Mesenchymal stem cell (in vitro differentiated cells and primary cell): ENCODE data around the gene FLAD1.
A peak's percentile ranks its signal among the peaks of the same experiment; 100 is the strongest.

Experiments
- DNase-seq: peaks from one replicate; pipeline ENCODE4 v3.0.0-alpha.2; 2013
- H2AFZ ChIP-seq: one replicate; pipeline ENCODE4 v1.6.1; 2013; ENCODE audit warnings: low read depth, mild to moderate bottlenecking, control low read depth, inconsistent platforms, low read length, moderate library complexity
- H2AK5ac ChIP-seq: 2 replicates; pipeline ENCODE4 v1.6.1; 2013; ENCODE audit warnings: low read length, moderate library complexity, mild to moderate bottlenecking, inconsistent platforms; ENCODE audit not compliant: severe bottlenecking
- H2BK120ac ChIP-seq: one replicate; pipeline ENCODE4 v1.6.1; 2013; ENCODE audit warnings: low read depth, mild to moderate bottlenecking, inconsistent platforms, low read length, moderate library complexity
- H2BK12ac ChIP-seq, 2 experiments: one replicate each; pipeline ENCODE4 v1.6.1; 2013; ENCODE audit warnings: inconsistent platforms in 2 of 2, low read length in 2 of 2, mild to moderate bottlenecking in 2 of 2, moderate library complexity in 2 of 2, control low read depth in 1 of 2
- H2BK15ac ChIP-seq: one replicate; pipeline ENCODE4 v1.6.1; 2013; ENCODE audit warnings: mild to moderate bottlenecking, low read depth, inconsistent platforms; ENCODE audit not compliant: poor library complexity, severe bottlenecking
- H2BK5ac ChIP-seq: 2 replicates; pipeline ENCODE4 v1.6.1; 2013; ENCODE audit warnings: low read depth, mild to moderate bottlenecking, low read length, control low read depth, inconsistent platforms; ENCODE audit not compliant: poor library complexity, severe bottlenecking
- H3K14ac ChIP-seq, 2 experiments: one replicate each; pipeline ENCODE4 v1.6.1; 2013; ENCODE audit warnings: inconsistent platforms in 2 of 2, low read length in 2 of 2, control low read depth in 1 of 2, mild to moderate bottlenecking in 1 of 2, moderate library complexity in 1 of 2
- H3K18ac ChIP-seq, 2 experiments: one replicate each; pipeline ENCODE4 v1.6.1; 2013; ENCODE audit warnings: inconsistent platforms in 2 of 2, low read length in 2 of 2, control low read depth in 1 of 2, low read depth in 1 of 2, mild to moderate bottlenecking in 1 of 2
- H3K23ac ChIP-seq, 2 experiments: one replicate each; pipeline ENCODE4 v1.6.1; 2013; ENCODE audit warnings: inconsistent platforms in 2 of 2, low read length in 2 of 2, mild to moderate bottlenecking in 2 of 2, moderate library complexity in 2 of 2, control low read depth in 1 of 2
- H3K27ac ChIP-seq: 2 replicates; pipeline ENCODE4 v1.5.1; 2013; ENCODE audit warnings: mild to moderate bottlenecking, moderate library complexity, low read length, control low read depth, inconsistent platforms; ENCODE audit not compliant: poor library complexity, severe bottlenecking
- H3K27me3 ChIP-seq, 2 experiments: 2 replicates each; pipeline versions ENCODE4 v1.6.1 to v1.7.0; 2013; ENCODE audit warnings: low read length in 2 of 2, mild to moderate bottlenecking in 2 of 2, moderate library complexity in 2 of 2, control low read depth in 1 of 2, inconsistent platforms in 1 of 2; ENCODE audit not compliant: control insufficient read depth in 1 of 2, insufficient read depth in 1 of 2
- H3K36me3 ChIP-seq, 2 experiments: 2 replicates each; pipeline versions ENCODE4 v1.6.1 to v1.7.0; 2013; ENCODE audit warnings: low read length in 2 of 2, control low read depth in 1 of 2, inconsistent platforms in 1 of 2, low read depth in 1 of 2, mild to moderate bottlenecking in 1 of 2; ENCODE audit not compliant: insufficient read depth in 2 of 2, control insufficient read depth in 1 of 2
- H3K4ac ChIP-seq, 2 experiments: one replicate each; pipeline ENCODE4 v1.6.1; 2013; ENCODE audit warnings: inconsistent platforms in 2 of 2, low read length in 2 of 2, mild to moderate bottlenecking in 2 of 2, moderate library complexity in 2 of 2, control low read depth in 1 of 2, low read depth in 1 of 2
- H3K4me1 ChIP-seq: 2 replicates; pipeline ENCODE4 v1.6.1; 2013; ENCODE audit warnings: low read depth, low read length, control low read depth; ENCODE audit not compliant: control insufficient read depth, insufficient read depth
- H3K4me2 ChIP-seq: 2 replicates; pipeline ENCODE4 v1.6.1; 2013; ENCODE audit warnings: low read length, mild to moderate bottlenecking, inconsistent platforms; ENCODE audit not compliant: poor library complexity, severe bottlenecking
- H3K4me3 ChIP-seq, 2 experiments: 2 replicates each; pipeline versions ENCODE4 v1.5.1 to v1.7.0; 2013; ENCODE audit warnings: low read length in 2 of 2, mild to moderate bottlenecking in 2 of 2, control low read depth in 1 of 2, low read depth in 1 of 2; ENCODE audit not compliant: insufficient read depth in 1 of 2
- H3K79me1 ChIP-seq: replicated peaks from 2 replicates; pipeline ENCODE4 v1.6.1; 2013; ENCODE audit warnings: mild to moderate bottlenecking, control low read depth, low read length, inconsistent platforms; ENCODE audit not compliant: poor library complexity, severe bottlenecking
- H3K9ac ChIP-seq: 2 replicates; pipeline ENCODE4 v1.7.0; 2013; ENCODE audit warnings: mild to moderate bottlenecking, low read length, moderate library complexity
- H3K9me3 ChIP-seq: 2 replicates; pipeline ENCODE4 v1.7.0; 2013; ENCODE audit warnings: mild to moderate bottlenecking, low read length; ENCODE audit not compliant: control insufficient read depth
- H4K8ac ChIP-seq: one replicate; pipeline ENCODE4 v1.6.1; 2013; ENCODE audit warnings: inconsistent platforms, mild to moderate bottlenecking, low read length, moderate library complexity
- H4K91ac ChIP-seq: one replicate; pipeline ENCODE4 v1.6.1; 2013; ENCODE audit warnings: mild to moderate bottlenecking, low read length, inconsistent platforms
- WGBS: methylation state at CpG from one replicate; pipeline ENCODE4 v1.1.7; 2013; ENCODE audit warnings: mixed read lengths; 5-methylcytosine and 5-hydroxymethylcytosine counted together

Gene FLAD1

DNA sequence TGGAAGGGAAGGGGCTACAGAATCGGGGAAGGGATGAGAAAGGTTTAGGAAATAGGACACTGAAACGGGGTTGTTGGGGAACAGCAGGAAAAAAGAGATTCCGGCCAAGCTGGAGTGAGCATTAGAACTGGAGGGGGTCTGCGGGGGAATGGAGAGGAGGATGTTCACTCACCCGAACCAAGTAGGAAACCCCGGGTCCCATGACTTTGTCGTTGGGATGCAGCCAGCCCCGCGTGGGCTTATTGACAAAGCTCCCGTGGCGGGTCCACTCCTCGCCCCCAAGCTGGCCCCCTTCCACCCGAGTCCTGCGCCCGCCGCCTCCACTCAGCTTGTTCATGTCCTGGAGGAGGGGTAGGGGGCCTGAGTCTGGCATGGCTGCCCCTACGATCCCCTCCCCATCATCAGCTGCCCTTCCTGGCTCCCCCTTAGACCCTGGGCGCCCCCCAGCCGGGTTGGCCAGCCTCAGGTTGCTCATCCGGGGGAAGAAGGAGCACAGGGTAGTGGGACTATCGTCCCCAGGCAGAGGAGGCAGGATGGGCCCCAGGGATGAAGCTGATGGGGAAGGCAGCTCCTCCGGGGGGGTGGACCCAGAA is 13.2 kb upstream of the FLAD1 start:
- Histone ChIP-seq H4K91ac (peak overlapping the region; percentile 23), H3K23ac (peak overlapping the region in 1 of 2 experiments; percentile 92), H3K4me1 (peaks cover 37% of the 10 kb centered on the region), H2BK15ac (peak overlapping the region; percentile 65), H4K8ac (peak overlapping the region; percentile 39), H3K9ac (peak overlapping the region; percentile 98), H2BK12ac (peak overlapping the region in 1 of 2 experiments; percentile 86), H3K18ac (peak overlapping the region; percentile 3 to 90), H3K4ac (peak overlapping the region; percentile 29 to 63), H3K79me1 (no peaks in the 10 kb centered on the region), H2AFZ (no peak overlapping the region), H3K27ac (peak overlapping the region; percentile 100), H2BK120ac (peak overlapping the region; percentile 69), H3K36me3 (peaks cover 36% of the 10 kb centered on the region in 2 experiments), H3K4me2 (peak overlapping the region; percentile 89), H3K27me3 (no peaks in the 10 kb centered on the region), H2AK5ac (peak overlapping the region; percentile 9), H3K14ac (peak overlapping the region in 1 of 2 experiments; percentile 57), H3K9me3 (no peaks in the 10 kb centered on the region), H3K4me3 (peak overlapping the region; percentile 70 to 90), H2BK5ac (peak overlapping the region; percentile 60)
- DNase-seq, result no peak
- 2% methylated on average over 9 of the region's 22 CpGs for WGBS

DNA sequence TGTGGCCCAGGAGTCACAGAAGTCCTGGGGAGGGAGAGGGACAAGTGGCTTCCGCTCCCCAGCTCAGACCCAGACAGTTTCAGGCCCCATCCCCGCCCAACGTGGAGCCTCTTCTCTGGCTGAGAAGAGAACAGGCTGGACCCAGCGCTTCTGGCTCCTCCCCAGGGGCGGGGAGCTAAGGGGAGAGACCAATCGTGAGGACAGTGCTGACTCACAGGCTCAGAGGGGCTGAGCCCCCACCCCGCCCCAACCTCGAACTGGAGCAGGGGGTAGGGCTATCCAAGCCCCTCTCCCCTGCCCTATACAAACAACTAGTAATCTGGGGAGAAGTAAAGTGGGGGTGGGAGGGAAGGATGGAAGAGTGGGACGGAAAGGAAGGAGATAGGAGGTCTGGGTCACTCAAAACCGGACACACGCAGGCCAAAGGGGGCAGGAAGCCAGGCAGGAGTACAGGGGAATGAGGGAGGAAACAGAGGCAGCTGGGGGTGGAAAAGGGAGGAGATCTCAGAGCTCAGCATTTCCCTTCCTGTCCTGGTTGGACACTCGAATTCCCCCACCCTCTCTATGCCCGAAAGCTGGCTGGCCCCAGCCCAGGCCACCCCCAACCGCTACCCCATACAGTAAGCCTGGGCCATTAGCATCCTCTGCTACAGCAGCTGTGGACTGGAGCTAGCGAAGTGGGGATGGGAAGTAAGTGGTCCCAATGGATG is 12.4 kb upstream of the FLAD1 start, which contains the start of gene SHC1:
SHC1 (minus strand) TSS at position 117 of the 710 bp plus-strand sequence. CDS start 221 bp downstream, outside the sequence.
- Histone ChIP-seq H4K8ac (peak within 1 kb of the TSS; percentile 90), H3K4ac (peak within 1 kb of the TSS; percentile 97 to 98), H3K4me3 (peak within 1 kb of the TSS; percentile 70 to 90), H2BK15ac (peak within 1 kb of the TSS; percentile 92), H3K18ac (peak within 1 kb of the TSS; percentile 92 to 98), H2AFZ (no peak within 1 kb of the TSS), H3K14ac (peak within 1 kb of the TSS in 1 of 2 experiments; percentile 57), H3K27ac (peak within 1 kb of the TSS; percentile 100), H3K4me2 (peak within 1 kb of the TSS; percentile 89), H2BK5ac (peak within 1 kb of the TSS; percentile 83), H4K91ac (peak within 1 kb of the TSS; percentile 99), H3K79me1 (no peaks in the 10 kb centered on the region), H3K23ac (peak within 1 kb of the TSS in 1 of 2 experiments; percentile 92), H3K27me3 (no peaks in the 10 kb centered on the region), H2AK5ac (peak within 1 kb of the TSS; percentile 100), H2BK12ac (peak within 1 kb of the TSS; percentile 97 to 100), H2BK120ac (peak within 1 kb of the TSS; percentile 87), H3K4me1 (peaks cover 31% of the 10 kb centered on the region), H3K9me3 (no peaks in the 10 kb centered on the region), H3K9ac (peak within 1 kb of the TSS; percentile 98), H3K36me3 (peaks cover 28% of the 10 kb centered on the region in 2 experiments)
- DNase-seq, result peak; percentile 96
- WGBS, result 1% methylated on average over 7 of the region's 15 CpGs

DNA sequence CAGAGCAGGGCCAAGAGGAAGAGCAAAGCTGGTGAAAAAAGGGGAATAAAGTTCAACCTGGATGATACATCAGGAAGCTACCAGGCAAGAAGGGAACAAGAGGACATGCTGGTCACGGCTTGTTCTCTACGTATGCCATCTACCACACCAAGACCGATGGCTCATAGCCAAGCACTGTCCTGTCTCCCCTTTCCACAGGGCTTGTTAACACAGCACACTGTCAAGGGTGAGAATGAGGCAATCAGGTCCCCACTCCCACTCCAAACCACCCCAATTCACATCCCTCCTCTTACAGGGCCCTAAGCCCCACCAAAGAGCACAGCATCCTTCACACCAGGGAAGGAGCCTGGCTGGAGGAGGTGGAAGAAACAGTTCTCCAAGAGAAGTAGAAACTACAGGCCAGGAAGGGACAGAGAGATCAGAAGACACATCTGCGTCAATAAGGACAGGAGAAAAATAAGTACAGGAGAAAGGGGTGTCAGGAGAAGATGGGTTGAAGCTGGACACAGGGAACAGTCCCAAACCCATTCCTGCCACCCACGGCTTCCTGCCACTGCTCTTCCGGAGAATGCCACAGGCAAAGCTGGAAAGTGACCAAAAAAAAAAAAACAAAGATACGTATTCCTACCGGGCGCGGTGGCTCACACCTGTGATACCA is 11.7 kb upstream of the FLAD1 start:
- Histone ChIP-seq H2BK12ac (peak overlapping the region; percentile 97 to 100), H2BK120ac (peak overlapping the region; percentile 87), H2AK5ac (peak overlapping the region; percentile 100), H3K4me1 (peaks cover 27% of the 10 kb centered on the region), H3K14ac (peak overlapping the region in 1 of 2 experiments; percentile 37), H4K8ac (peak overlapping the region; percentile 90), H3K4me2 (peak overlapping the region; percentile 62), H3K27me3 (no peaks in the 10 kb centered on the region), H3K23ac (peak overlapping the region in 1 of 2 experiments; percentile 91), H3K9ac (peak overlapping the region; percentile 98), H4K91ac (peak overlapping the region; percentile 99), H2BK15ac (peak overlapping the region; percentile 92), H3K4me3 (peak overlapping the region in 1 of 2 experiments; percentile 90), H2AFZ (no peak overlapping the region), H3K36me3 (peaks cover 21% of the 10 kb centered on the region in 2 experiments), H3K9me3 (no peaks in the 10 kb centered on the region), H3K27ac (peak overlapping the region; percentile 100), H3K79me1 (no peaks in the 10 kb centered on the region), H3K18ac (peak overlapping the region; percentile 92 to 98), H2BK5ac (peak overlapping the region; percentile 69), H3K4ac (peak overlapping the region; percentile 97 to 98)
- 57% methylated on average over 10 of the region's 10 CpGs for WGBS
- no peak for DNase-seq
